NB4 (cell line): ENCODE results near the gene VAV2.

Source experiments
- DNase-seq: peaks from one replicate; pipeline ENCODE4 v3.0.0; 2010; ENCODE audit warnings: low read depth
- H3K4me3 ChIP-seq: one replicate; pipeline ENCODE4 v1.5.1; 2011; ENCODE audit warnings: mild to moderate bottlenecking, low read depth, low read length, moderate library complexity
- CTCF ChIP-seq: IDR thresholded peaks from one replicate; pipeline ENCODE4 v1.5.1; 2012; ENCODE audit warnings: low read depth, low read length
- MAX ChIP-seq: IDR thresholded peaks from 2 replicates; pipeline ENCODE4 v1.6.1; 2011; ENCODE audit warnings: low read depth, low read length
- MYC ChIP-seq: IDR thresholded peaks from 2 replicates; pipeline ENCODE4 v1.6.1; 2011; ENCODE audit warnings: low read depth, low read length
- POLR2A ChIP-seq: IDR thresholded peaks from 2 replicates; pipeline ENCODE4 v1.6.1; 2011; ENCODE audit warnings: mild to moderate bottlenecking; ENCODE audit not compliant: insufficient read length; ENCODE audit errors: extremely low read depth

Gene VAV2

GRCh38 chr9:133880851-133881661, 111.1 kb downstream of the VAV2 start:
- H3K4me3 ChIP-seq: no peak overlapping the region
- DNase-seq: no peak
- TF ChIP-seq MYC (no peak), CTCF (no peak), MAX (no peak), POLR2A (no peak)

GRCh38 chr9:133880136-133880535, 112.0 kb downstream of the VAV2 start:
- no peak for TF ChIP-seq CTCF
- TF ChIP-seq POLR2A: no peak
- no peak for TF ChIP-seq MAX
- no peak for TF ChIP-seq MYC

GRCh38 chr9:133879615-133880014, 112.5 kb downstream of the VAV2 start:
- no peak overlapping the region for H3K4me3 ChIP-seq
- DNase-seq: no peak
- no peak for TF ChIP-seq MYC
- TF ChIP-seq CTCF: no peak
- TF ChIP-seq POLR2A: no peak
- TF ChIP-seq MAX: no peak

More at GRCh38 chr9:133880136-133880535, 112.0 kb downstream of the VAV2 start:
- no peak overlapping the region for H3K4me3 ChIP-seq
- no peak for DNase-seq

- no peak overlapping the region for H3K4me3 ChIP-seq
- DNase-seq: no peak
- TF ChIP-seq CTCF (no peak), MYC (no peak), MAX (no peak), POLR2A (no peak)
Observed at GRCh38 chr9:133878402-133878801, 113.7 kb downstream of the VAV2 start.

GRCh38 chr9:133877967-133878366, 114.2 kb downstream of the VAV2 start:
- DNase-seq: no peak
- no peak for TF ChIP-seq MYC
- no peak for TF ChIP-seq POLR2A
- TF ChIP-seq MAX: no peak
- no peak for TF ChIP-seq CTCF
- no peak overlapping the region for H3K4me3 ChIP-seq
